ENCODE results near the gene HPSE2. TPM values are rescaled to one million over a fixed set of nuclear protein-coding genes. Genes with fewer than 3 reads are reported as not detected.

Gene HPSE2
- total and polyA plus RNA-seq, 12 donors = 0.04 to 0.24 (median 0.13) TPM; not detected in 6

- H3K27ac ChIP-seq = peak overlapping the region in 3 of 10 donors; percentile 15 to 60 (median 48)
- TF ChIP-seq CTCF (IDR thresholded peaks at IDR 0.05) = no peak
Measured at GRCh38 chr10:98694883-98695282, 540.8 kb downstream of the HPSE2 start.

DNA sequence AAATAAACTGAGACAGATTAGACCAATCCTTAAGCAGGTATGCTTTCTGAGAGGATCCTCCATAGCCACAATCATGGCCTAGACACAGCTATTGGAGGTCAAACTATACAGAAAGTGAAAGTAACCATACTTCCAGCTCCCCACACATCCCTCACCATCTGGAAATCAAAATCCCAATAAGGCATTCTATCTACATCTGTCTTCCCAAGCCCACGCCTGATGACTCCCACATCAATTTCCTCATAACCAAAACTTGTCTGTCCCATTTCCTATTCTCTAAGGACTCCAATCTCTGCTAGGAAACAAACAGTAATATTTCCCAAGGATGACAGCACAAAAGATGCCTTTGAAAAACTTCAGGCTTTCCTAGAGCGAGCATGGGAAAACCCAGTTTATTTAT, 541.6 kb downstream of the HPSE2 start:
- ATAC-seq = peak in 7 of 8 donors; percentile 61 to 88 (median 68)
- H3K4me1 ChIP-seq = peaks cover 0 to 9% (median 0%) of the 10 kb centered on the region in 9 donors
- DNase-seq = no peak
- H3K27me3 ChIP-seq = peaks cover 0 to 3% (median 0%) of the 10 kb centered on the region in 7 donors
- no peak overlapping the region for H3K4me3 ChIP-seq
- peak overlapping the region in 3 of 10 donors; percentile 48 to 60 (median 53) for H3K27ac ChIP-seq
- no peak for TF ChIP-seq CTCF (IDR thresholded peaks at IDR 0.05)
- 49 to 61% methylated on average over 2 of the region's 2 CpGs for WGBS, 2 donors
- intact Hi-C loops (cut with DNase I) = no loop called here
- H3K9me3 ChIP-seq = peaks cover 0 to 6% (median 0%) of the 10 kb centered on the region in 11 donors
- H3K36me3 ChIP-seq = no peaks in the 10 kb centered on the region

More at GRCh38 chr10:98694883-98695282, 540.8 kb downstream of the HPSE2 start:
- intact Hi-C loops (cut with DNase I) = no loop called here
- H3K36me3 ChIP-seq = no peaks in the 10 kb centered on the region
- ATAC-seq (peak in 1 of 8 donors; percentile 49), DNase-seq (no peak)
- H3K4me1 ChIP-seq = peaks cover 0 to 9% (median 0%) of the 10 kb centered on the region in 9 donors
- H3K4me3 ChIP-seq = no peak overlapping the region
- peaks cover 0 to 3% (median 0%) of the 10 kb centered on the region in 7 donors for H3K27me3 ChIP-seq
- no peaks in the 10 kb centered on the region for H3K9me3 ChIP-seq

DNA sequence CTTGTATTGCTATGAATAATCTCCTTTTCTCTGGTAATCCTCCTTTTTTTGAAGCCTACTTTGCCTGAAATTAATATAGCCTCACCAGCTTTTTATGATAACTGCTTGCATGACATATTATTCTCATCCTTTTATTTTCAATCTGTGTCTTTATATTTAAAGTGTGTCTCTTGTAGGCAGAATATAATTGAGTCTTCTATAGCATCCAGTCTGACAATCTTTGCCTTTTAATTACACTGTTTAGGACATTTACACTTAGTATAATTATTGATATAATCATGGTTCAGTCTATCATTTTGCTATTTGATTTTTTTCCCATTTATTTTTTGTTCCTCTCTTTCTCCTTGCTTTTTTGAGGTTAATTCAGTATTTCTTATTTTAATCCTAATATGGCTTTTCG, 548.0 kb downstream of the HPSE2 start:
- Histone ChIP-seq H3K27ac (no peak overlapping the region), H3K4me1 (no peaks in the 10 kb centered on the region), H3K9me3 (peaks cover 0 to 31% (median 10%) of the 10 kb centered on the region in 11 donors), H3K36me3 (no peaks in the 10 kb centered on the region), H3K27me3 (no peaks in the 10 kb centered on the region), H3K4me3 (no peak overlapping the region)
- intact Hi-C loops (cut with DNase I) = no loop called here
- no peak for ATAC-seq
- no peak for DNase-seq
- WGBS, 2 donors = 0 to 48% methylated on average over 1 of the region's 1 CpG
- no peak for TF ChIP-seq CTCF (IDR thresholded peaks at IDR 0.05)

DNA sequence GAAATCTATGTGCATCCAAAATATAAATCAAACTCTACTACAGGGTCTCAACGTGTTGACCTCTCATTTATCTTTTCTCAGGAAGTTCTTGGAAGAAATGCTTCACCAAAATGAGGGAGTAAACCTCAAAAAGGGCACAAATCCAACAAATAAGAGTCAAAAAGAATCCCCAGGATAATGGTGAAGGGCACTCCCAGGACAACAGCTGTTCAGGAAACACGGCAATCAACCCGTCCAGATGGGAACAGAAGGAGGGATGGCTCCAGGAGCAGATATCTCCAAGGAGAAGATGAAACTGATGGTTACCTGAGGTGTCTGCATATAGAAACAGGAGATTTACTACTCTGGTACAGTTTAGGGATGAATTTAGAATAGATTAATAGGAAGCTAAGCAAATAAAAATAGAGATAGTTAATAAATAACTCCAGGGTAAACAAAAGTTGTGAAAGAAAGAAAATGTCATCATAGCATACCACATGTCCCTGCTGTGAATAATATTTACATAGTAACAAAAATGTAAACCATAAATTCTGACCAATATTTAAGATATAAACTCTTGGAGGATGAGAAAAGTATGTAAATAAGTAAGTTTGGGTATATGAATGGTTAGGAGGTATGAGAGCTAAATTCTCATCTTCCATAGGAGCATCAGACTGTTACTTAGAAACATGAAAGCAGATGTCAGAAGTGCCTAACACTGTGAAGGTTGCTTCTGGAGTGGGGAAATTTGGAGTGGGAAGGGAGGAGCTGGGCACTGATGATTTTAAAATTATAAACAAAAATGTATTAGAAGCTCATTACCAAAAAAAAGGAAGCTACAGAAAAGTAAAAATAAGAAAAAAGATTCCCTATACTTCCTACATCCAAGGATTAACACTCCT, 551.4 kb downstream of the HPSE2 start:
- Histone ChIP-seq H3K9me3 (peaks cover 0 to 31% (median 10%) of the 10 kb centered on the region in 11 donors), H3K27ac (no peak overlapping the region), H3K4me1 (no peaks in the 10 kb centered on the region), H3K36me3 (no peaks in the 10 kb centered on the region), H3K27me3 (peaks cover 0 to 5% (median 0%) of the 10 kb centered on the region in 7 donors), H3K4me3 (no peak overlapping the region)
- DNase-seq (no peak), ATAC-seq (no peak)
- no peak for TF ChIP-seq CTCF (IDR thresholded peaks at IDR 0.05)
- intact Hi-C loops (cut with DNase I) = no loop called here
- WGBS, 2 donors = 25 to 42% methylated on average over 3 of the region's 3 CpGs

Measured in heart right ventricle (tissue), 16 donors.